GM10266 (cell line): ENCODE results near the gene NEAT1.

Experiments used
- DNase-seq: peaks from one replicate; pipeline ENCODE4 v3.0.0; 2012; ENCODE audit errors: extremely low spot score
- TF ChIP-seq, protein P1 (sequence below): IDR thresholded peaks from 2 replicates; pipeline ENCODE4 v1.5.1; 2012; ENCODE audit warnings: mild to moderate bottlenecking, low read depth; ENCODE audit not compliant: control insufficient read depth, insufficient read depth; ENCODE audit errors: missing control alignments

The NEAT1 gene

DNA sequence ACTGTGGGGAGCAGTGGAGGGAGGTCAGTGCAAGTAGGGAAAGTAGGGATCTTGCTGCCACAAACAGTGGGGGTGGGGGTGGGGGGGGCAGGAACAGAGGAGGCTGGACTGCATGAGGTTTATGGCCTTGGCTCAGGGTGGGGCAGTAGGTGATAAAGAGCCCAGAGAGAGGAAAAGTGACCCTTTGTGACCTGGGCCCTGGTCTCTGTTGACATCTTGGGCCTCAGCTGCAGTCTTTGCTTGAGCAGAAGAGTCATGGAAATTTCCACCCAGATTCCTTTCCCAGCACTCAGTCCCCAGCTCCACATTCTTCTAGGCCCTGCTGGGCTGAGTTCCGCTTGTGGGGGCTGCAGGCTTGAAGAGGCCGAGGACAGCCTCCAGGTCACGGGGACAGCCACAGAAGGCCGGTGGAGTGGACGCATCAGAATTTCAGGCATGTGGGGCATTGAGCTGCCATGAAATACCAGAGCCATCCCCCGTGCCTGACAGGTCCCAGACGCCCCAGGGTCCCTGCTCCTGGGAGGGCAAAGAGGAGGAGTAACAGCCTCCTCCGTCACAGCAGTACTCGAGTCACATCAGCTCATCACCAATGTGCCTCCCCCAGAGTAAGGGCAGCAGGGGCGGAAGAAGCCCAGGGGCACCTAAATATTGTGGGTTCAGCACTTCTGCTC lies 66.6 kb downstream of the NEAT1 start:
- DNase-seq, result no peak
- TF ChIP-seq, protein P1, sequence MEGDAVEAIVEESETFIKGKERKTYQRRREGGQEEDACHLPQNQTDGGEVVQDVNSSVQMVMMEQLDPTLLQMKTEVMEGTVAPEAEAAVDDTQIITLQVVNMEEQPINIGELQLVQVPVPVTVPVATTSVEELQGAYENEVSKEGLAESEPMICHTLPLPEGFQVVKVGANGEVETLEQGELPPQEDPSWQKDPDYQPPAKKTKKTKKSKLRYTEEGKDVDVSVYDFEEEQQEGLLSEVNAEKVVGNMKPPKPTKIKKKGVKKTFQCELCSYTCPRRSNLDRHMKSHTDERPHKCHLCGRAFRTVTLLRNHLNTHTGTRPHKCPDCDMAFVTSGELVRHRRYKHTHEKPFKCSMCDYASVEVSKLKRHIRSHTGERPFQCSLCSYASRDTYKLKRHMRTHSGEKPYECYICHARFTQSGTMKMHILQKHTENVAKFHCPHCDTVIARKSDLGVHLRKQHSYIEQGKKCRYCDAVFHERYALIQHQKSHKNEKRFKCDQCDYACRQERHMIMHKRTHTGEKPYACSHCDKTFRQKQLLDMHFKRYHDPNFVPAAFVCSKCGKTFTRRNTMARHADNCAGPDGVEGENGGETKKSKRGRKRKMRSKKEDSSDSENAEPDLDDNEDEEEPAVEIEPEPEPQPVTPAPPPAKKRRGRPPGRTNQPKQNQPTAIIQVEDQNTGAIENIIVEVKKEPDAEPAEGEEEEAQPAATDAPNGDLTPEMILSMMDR, result no peak

DNA sequence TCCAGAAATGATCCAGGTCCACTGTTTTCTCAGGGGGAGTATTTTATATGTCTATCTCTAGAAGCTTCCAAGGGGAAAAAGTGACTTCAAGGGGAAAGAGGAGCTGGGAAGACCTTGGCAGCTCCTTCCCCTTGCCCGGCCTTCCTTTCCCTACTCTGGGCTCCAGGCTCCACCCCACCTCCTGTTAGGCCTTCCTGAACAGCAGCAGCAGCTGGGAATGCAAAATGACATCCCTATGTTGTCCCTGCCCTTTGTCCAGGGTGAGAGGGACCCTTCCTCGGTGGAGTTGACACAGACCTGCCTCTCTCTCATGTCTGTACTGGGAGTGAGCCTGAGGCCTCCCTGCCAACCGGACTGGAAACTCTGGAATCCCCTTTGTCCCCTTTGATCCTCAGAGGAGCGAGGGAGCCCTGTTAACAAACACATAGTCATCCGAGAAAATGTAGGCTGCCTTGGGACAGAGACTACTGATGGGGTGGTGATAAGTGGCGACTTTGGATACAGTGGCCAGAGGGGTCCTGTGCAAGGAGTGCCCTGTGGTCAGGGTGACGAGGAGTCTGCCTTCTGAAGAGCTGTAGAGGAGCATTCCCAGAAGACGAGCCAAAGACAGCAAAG lies 67.2 kb downstream of the NEAT1 start:
- no peak for DNase-seq
- TF ChIP-seq, protein P1, result no peak

DNA sequence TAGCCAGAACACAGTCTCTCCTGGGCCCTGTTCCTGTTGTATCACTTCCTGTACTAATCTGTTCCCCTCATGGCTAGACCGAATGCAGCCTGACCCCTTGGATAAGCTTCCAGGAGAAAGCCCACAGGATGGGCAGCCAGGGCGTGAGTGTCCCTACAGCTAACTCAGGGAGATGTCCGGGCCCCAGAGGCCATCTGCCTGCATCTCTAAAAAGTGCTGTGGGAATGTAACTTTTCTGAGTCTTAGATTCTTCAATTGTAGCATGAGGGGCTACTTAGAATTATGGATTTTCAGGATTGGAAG lies 68.5 kb downstream of the NEAT1 start:
- DNase-seq, result no peak
- TF ChIP-seq, protein P1, result no peak

DNA sequence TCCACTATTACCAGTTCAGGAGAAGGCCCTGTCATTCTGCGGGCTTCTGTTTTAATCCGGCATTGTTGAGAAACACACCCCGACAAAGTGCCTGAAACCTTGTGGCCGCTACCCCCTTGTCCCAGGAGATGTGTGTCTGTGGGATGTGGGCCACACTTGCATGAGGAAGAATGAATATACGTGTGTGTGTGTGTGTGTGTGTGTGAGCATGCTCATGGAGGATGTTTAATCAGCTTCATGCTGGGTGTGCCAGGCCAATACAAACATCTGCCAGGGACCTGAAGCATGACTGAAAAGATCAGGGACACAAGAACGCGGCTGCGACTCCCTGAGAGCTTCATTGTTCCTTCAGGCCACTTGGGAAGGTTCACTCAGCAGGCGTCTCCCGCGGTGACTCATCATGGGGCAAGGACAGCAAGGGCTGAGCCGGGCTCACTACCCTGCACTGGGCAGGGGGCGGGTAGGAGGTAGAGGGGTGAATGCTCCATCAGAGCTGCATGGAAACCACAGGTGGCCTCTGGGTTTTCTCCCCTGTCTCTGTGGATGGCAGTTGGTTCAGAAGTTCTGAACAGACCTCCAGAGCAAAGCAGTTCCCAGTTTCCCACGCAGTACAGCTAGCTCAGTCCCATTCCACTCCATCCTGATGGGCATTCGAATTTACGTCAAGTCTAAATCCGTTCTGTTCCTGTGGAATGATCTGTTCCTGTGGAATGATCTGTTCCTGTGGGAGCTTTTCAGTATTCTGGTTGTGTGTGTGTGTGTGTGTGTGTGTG lies 69.2 kb downstream of the NEAT1 start:
- TF ChIP-seq, protein P1, result no peak
- no peak for DNase-seq

DNA sequence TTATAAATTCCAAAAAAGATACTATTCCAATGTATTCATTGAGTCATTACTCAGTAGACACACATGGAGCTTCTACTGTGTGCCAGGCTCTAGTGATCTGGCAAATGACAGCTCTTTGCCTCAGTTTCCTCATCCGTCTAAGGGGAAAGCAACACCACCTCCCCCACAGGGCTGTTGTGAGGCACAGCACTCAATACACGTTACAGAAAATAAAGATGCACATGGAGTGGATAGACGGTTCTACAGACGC lies 69.7 kb downstream of the NEAT1 start:
- TF ChIP-seq, protein P1, result no peak
- no peak for DNase-seq

DNA sequence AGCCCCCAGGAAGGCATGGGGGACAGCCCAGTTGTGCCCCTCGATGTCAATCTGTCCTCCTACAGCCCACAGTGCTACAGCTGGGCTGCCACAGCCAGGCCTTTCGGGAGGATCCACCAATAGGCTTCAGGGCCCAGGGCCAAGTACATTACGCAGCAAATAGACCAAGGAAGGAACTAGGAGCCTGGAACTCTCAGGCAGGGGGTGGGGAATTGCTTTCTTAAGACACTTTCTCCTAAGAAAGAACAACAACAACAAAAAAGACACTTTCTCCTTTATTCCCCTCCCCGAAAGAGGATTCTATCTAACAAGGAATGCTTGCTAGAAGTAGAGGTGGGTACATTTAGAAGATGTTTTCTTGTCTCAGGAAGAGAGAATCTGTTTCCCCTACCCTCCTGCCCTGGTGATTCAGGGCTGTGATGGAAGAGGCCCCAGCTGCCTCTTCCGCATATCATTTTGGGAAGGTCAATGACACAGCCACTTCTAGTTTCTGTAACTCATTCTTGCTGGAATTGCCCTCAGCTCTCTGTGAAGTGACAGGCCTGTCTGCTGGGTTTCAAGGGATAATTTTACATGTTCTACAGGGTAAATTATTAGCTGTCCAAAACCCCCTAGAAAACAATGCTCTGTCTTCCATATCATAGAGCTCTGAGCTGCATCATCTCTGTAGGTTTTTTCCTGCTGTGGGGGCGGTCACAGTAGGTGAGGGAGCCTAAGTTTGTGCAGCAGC lies 70.2 kb downstream of the NEAT1 start:
- TF ChIP-seq, protein P1, result no peak
- DNase-seq, result no peak
